ENCODE results near the gene UBA1. TPM values are rescaled to one million over a fixed set of nuclear protein-coding genes. Genes with fewer than 3 reads are reported as not detected.

Gene UBA1
- total RNA-seq, 1 experiment from 2014 or later = 275 TPM

GRCh38 chrX:47176101-47176740 lies 17.4 kb upstream of the UBA1 start:
- intact Hi-C loops (cut with micrococcal nuclease) = no loop called here
- TF ChIP-seq YY1 (IDR thresholded peaks at IDR 0.05; ENCODE audit: extremely low read depth, insufficient replicate concordance, low read depth, low read length) (no peak), FOSL1 (IDR thresholded peaks at IDR 0.05; ENCODE audit: low read depth) (no peak), POLR2A (IDR thresholded peaks at IDR 0.05; ENCODE audit: borderline replicate concordance, extremely low read depth, insufficient read depth, insufficient read length) (no peak), REST (IDR thresholded peaks at IDR 0.05; ENCODE audit: low read depth) (no peak), SRF (IDR thresholded peaks at IDR 0.05; ENCODE audit: low read depth) (no peak), ZNF274 (IDR thresholded peaks at IDR 0.05; ENCODE audit: low read depth, low read length) (no peak), CEBPB (IDR thresholded peaks at IDR 0.05; ENCODE audit: low read depth) (no peak), ZFX (IDR thresholded peaks at IDR 0.05) (no peak), JUND (IDR thresholded peaks at IDR 0.05) (no peak), ELF1 (IDR thresholded peaks at IDR 0.05; ENCODE audit: borderline replicate concordance, low read depth) (no peak), MAX (IDR thresholded peaks at IDR 0.05) (no peak), SP1 (IDR thresholded peaks at IDR 0.05; ENCODE audit: low read depth) (no peak), EGR1 (IDR thresholded peaks at IDR 0.05; ENCODE audit: low read depth) (no peak), CTCF (IDR thresholded peaks at IDR 0.05 in 2 of 3, conservative IDR thresholded peaks at IDR 0.05 in 1 of 3; ENCODE audit: borderline replicate concordance in 1 of 3, insufficient read depth in 1 of 3, low read depth in 2 of 3, low read length in 2 of 3) (no peak), TCF7L2 (IDR thresholded peaks at IDR 0.05; ENCODE audit: borderline replicate concordance, extremely low read depth, insufficient read depth, insufficient read length) (no peak), CBX3 (IDR thresholded peaks at IDR 0.05; ENCODE audit: low read depth) (no peak), SIN3A (IDR thresholded peaks at IDR 0.05; ENCODE audit: low read depth) (no peak), EZH2phosphoT487 (IDR thresholded peaks at IDR 0.05; ENCODE audit: borderline replicate concordance) (no peak)
- ChIA-PET POLR2A (no interaction called here), RAD21 (ENCODE audit: low non-redundant PET in 1 of 2, low total read pairs in 2 of 2, uncharacterized antibody in 2 of 2, unreplicated experiment in 2 of 2) (no interaction called here), CTCF (no interaction called here)
- ATAC-seq = no peak
- Histone ChIP-seq H3K79me2 (ENCODE audit: insufficient read depth, low read length) (no peaks in the 10 kb centered on the region), H3K9me3 (ENCODE audit: control insufficient read depth in 1 of 2, insufficient read depth in 1 of 2, low read depth in 1 of 2, low read length in 2 of 2) (no peaks in the 10 kb centered on the region), H3K9ac (ENCODE audit: low read length) (no peak overlapping the region), H3K27ac (ENCODE audit: low read depth, low read length) (no peak overlapping the region), H3K4me1 (ENCODE audit: control insufficient read depth in 1 of 2, insufficient read depth in 2 of 2, low read length in 2 of 2) (no peaks in the 10 kb centered on the region), H3K4me3 (replicated peaks in 1 of 2; ENCODE audit: low read depth in 1 of 2, low read length in 2 of 2) (no peak overlapping the region), H3K4me2 (ENCODE audit: low read length) (no peak overlapping the region), H3K9me2 (ENCODE audit: insufficient read depth) (no peaks in the 10 kb centered on the region), H3K36me3 (ENCODE audit: control insufficient read depth in 1 of 2, insufficient read depth in 2 of 2, low read length in 2 of 2) (no peaks in the 10 kb centered on the region), H3K27me3 (ENCODE audit: insufficient read depth, low read length) (no peaks in the 10 kb centered on the region), H4K20me1 (ENCODE audit: insufficient read depth) (no peaks in the 10 kb centered on the region), H2AFZ (ENCODE audit: low read depth, low read length, poor library complexity, severe bottlenecking) (no peak overlapping the region)
- BruUV-seq (replicated peaks) = no TSS peak
- no peak for DNase-seq (ENCODE audit: low read depth, low spot score)
